ENCODE data around the gene BASP1. TPM values are rescaled to one million over a fixed set of nuclear protein-coding genes. Genes with fewer than 3 reads are reported as not detected.
A peak's percentile ranks its signal among the peaks of the same experiment; 100 is the strongest.

Gene BASP1
- polyA plus RNA-seq, 2 donors, result 4.0 to 4.7 TPM

GRCh38 chr5:17290540-17290974, 73.1 kb downstream of the BASP1 start:
- 85 to 86% methylated on average over 9 of the region's 9 CpGs for WGBS, 2 donors
- Histone ChIP-seq H3K4me3 (ENCODE audit: low read depth in 1 of 2, low read length in 2 of 2) (no peak overlapping the region), H3K27ac (ENCODE audit: low read depth in 2 of 2, low read length in 1 of 2) (no peak overlapping the region), H3K9me3 (ENCODE audit: control insufficient read depth in 2 of 2, insufficient read depth in 1 of 2, low read depth in 1 of 2, low read length in 1 of 2) (no peaks in the 10 kb centered on the region), H3K36me3 (ENCODE audit: control insufficient read depth in 2 of 2, insufficient read depth in 2 of 2, low read length in 1 of 2) (no peaks in the 10 kb centered on the region), H3K4me1 (ENCODE audit: control insufficient read depth in 2 of 2, insufficient read depth in 2 of 2, low read length in 1 of 2) (no peaks in the 10 kb centered on the region), H3K27me3 (ENCODE audit: control insufficient read depth in 1 of 2, insufficient read depth in 2 of 2, low read length in 2 of 2) (no peaks in the 10 kb centered on the region)

GRCh38 chr5:17292434-17293015, 75.1 kb downstream of the BASP1 start:
- 90 to 92% methylated on average over 12 of the region's 12 CpGs for WGBS, 2 donors
- Histone ChIP-seq H3K9me3 (ENCODE audit: control insufficient read depth in 2 of 2, insufficient read depth in 1 of 2, low read depth in 1 of 2, low read length in 1 of 2) (no peaks in the 10 kb centered on the region), H3K4me3 (ENCODE audit: low read depth in 1 of 2, low read length in 2 of 2) (no peak overlapping the region), H3K27me3 (ENCODE audit: control insufficient read depth in 1 of 2, insufficient read depth in 2 of 2, low read length in 2 of 2) (no peaks in the 10 kb centered on the region), H3K36me3 (ENCODE audit: control insufficient read depth in 2 of 2, insufficient read depth in 2 of 2, low read length in 1 of 2) (no peaks in the 10 kb centered on the region), H3K4me1 (ENCODE audit: control insufficient read depth in 2 of 2, insufficient read depth in 2 of 2, low read length in 1 of 2) (no peaks in the 10 kb centered on the region), H3K27ac (ENCODE audit: low read depth in 2 of 2, low read length in 1 of 2) (no peak overlapping the region)

- Histone ChIP-seq H3K9me3 (ENCODE audit: control insufficient read depth in 2 of 2, insufficient read depth in 1 of 2, low read depth in 1 of 2, low read length in 1 of 2) (no peaks in the 10 kb centered on the region), H3K4me1 (ENCODE audit: control insufficient read depth in 2 of 2, insufficient read depth in 2 of 2, low read length in 1 of 2) (no peaks in the 10 kb centered on the region), H3K4me3 (ENCODE audit: low read depth in 1 of 2, low read length in 2 of 2) (no peak overlapping the region), H3K27ac (ENCODE audit: low read depth in 2 of 2, low read length in 1 of 2) (no peak overlapping the region), H3K27me3 (ENCODE audit: control insufficient read depth in 1 of 2, insufficient read depth in 2 of 2, low read length in 2 of 2) (no peaks in the 10 kb centered on the region), H3K36me3 (ENCODE audit: control insufficient read depth in 2 of 2, insufficient read depth in 2 of 2, low read length in 1 of 2) (no peaks in the 10 kb centered on the region)
- 87 to 90% methylated on average over 8 of the region's 8 CpGs for WGBS, 2 donors
Measured at GRCh38 chr5:17294639-17295311, 77.3 kb downstream of the BASP1 start.

GRCh38 chr5:17295671-17296070, 78.2 kb downstream of the BASP1 start:
- Histone ChIP-seq H3K36me3 (ENCODE audit: control insufficient read depth in 2 of 2, insufficient read depth in 2 of 2, low read length in 1 of 2) (no peaks in the 10 kb centered on the region), H3K27ac (ENCODE audit: low read depth in 2 of 2, low read length in 1 of 2) (no peak overlapping the region), H3K4me3 (ENCODE audit: low read depth in 1 of 2, low read length in 2 of 2) (no peak overlapping the region), H3K27me3 (ENCODE audit: control insufficient read depth in 1 of 2, insufficient read depth in 2 of 2, low read length in 2 of 2) (no peaks in the 10 kb centered on the region), H3K4me1 (ENCODE audit: control insufficient read depth in 2 of 2, insufficient read depth in 2 of 2, low read length in 1 of 2) (no peaks in the 10 kb centered on the region), H3K9me3 (ENCODE audit: control insufficient read depth in 2 of 2, insufficient read depth in 1 of 2, low read depth in 1 of 2, low read length in 1 of 2) (no peaks in the 10 kb centered on the region)
- WGBS, 2 donors, result 81 to 87% methylated on average over 3 of the region's 3 CpGs

GRCh38 chr5:17302106-17302505, 84.7 kb downstream of the BASP1 start:
- H3K4me3 ChIP-seq (ENCODE audit: low read depth in 1 of 2, low read length in 2 of 2), result no peak overlapping the region
- no peak overlapping the region for H3K27ac ChIP-seq (ENCODE audit: low read depth in 2 of 2, low read length in 1 of 2)
- no peaks in the 10 kb centered on the region for H3K9me3 ChIP-seq (ENCODE audit: control insufficient read depth in 2 of 2, insufficient read depth in 1 of 2, low read depth in 1 of 2, low read length in 1 of 2)
- H3K4me1 ChIP-seq (ENCODE audit: control insufficient read depth in 2 of 2, insufficient read depth in 2 of 2, low read length in 1 of 2), result peaks cover 3 to 6% of the 10 kb centered on the region in 2 donors
- 78 to 87% methylated on average over 3 of the region's 3 CpGs for WGBS, 2 donors
- no peaks in the 10 kb centered on the region for H3K27me3 ChIP-seq (ENCODE audit: control insufficient read depth in 1 of 2, insufficient read depth in 2 of 2, low read length in 2 of 2)
- no peaks in the 10 kb centered on the region for H3K36me3 ChIP-seq (ENCODE audit: control insufficient read depth in 2 of 2, insufficient read depth in 2 of 2, low read length in 1 of 2)

- Histone ChIP-seq H3K27me3 (ENCODE audit: control insufficient read depth in 1 of 2, insufficient read depth in 2 of 2, low read length in 2 of 2) (no peaks in the 10 kb centered on the region), H3K36me3 (ENCODE audit: control insufficient read depth in 2 of 2, insufficient read depth in 2 of 2, low read length in 1 of 2) (no peaks in the 10 kb centered on the region), H3K4me3 (ENCODE audit: low read depth in 1 of 2, low read length in 2 of 2) (no peak overlapping the region), H3K4me1 (ENCODE audit: control insufficient read depth in 2 of 2, insufficient read depth in 2 of 2, low read length in 1 of 2) (peaks cover 3 to 6% of the 10 kb centered on the region in 2 donors), H3K27ac (ENCODE audit: low read depth in 2 of 2, low read length in 1 of 2) (no peak overlapping the region), H3K9me3 (ENCODE audit: control insufficient read depth in 2 of 2, insufficient read depth in 1 of 2, low read depth in 1 of 2, low read length in 1 of 2) (no peaks in the 10 kb centered on the region)
- WGBS, 2 donors, result 39 to 56% methylated on average over 4 of the region's 4 CpGs
Measured at GRCh38 chr5:17302604-17303003, 85.2 kb downstream of the BASP1 start.

GRCh38 chr5:17304282-17304681, 86.9 kb downstream of the BASP1 start:
- no peaks in the 10 kb centered on the region for H3K9me3 ChIP-seq (ENCODE audit: control insufficient read depth in 2 of 2, insufficient read depth in 1 of 2, low read depth in 1 of 2, low read length in 1 of 2)
- H3K27ac ChIP-seq (ENCODE audit: low read depth in 2 of 2, low read length in 1 of 2), result no peak overlapping the region
- no peaks in the 10 kb centered on the region for H3K36me3 ChIP-seq (ENCODE audit: control insufficient read depth in 2 of 2, insufficient read depth in 2 of 2, low read length in 1 of 2)
- no peaks in the 10 kb centered on the region for H3K27me3 ChIP-seq (ENCODE audit: control insufficient read depth in 1 of 2, insufficient read depth in 2 of 2, low read length in 2 of 2)
- peaks cover 3 to 6% of the 10 kb centered on the region in 2 donors for H3K4me1 ChIP-seq (ENCODE audit: control insufficient read depth in 2 of 2, insufficient read depth in 2 of 2, low read length in 1 of 2)
- no peak overlapping the region for H3K4me3 ChIP-seq (ENCODE audit: low read depth in 1 of 2, low read length in 2 of 2)
- WGBS, 2 donors, result 74 to 75% methylated on average over 4 of the region's 4 CpGs

- 47 to 60% methylated on average over 5 of the region's 5 CpGs for WGBS, 2 donors
Measured at GRCh38 chr5:17305017-17305416, 87.6 kb downstream of the BASP1 start.

GRCh38 chr5:17305964-17306725, 88.7 kb downstream of the BASP1 start:
- H3K4me1 ChIP-seq (ENCODE audit: control insufficient read depth in 2 of 2, insufficient read depth in 2 of 2, low read length in 1 of 2), result peaks cover 3 to 6% of the 10 kb centered on the region in 2 donors
- H3K9me3 ChIP-seq (ENCODE audit: control insufficient read depth in 2 of 2, insufficient read depth in 1 of 2, low read depth in 1 of 2, low read length in 1 of 2), result no peaks in the 10 kb centered on the region
- H3K27ac ChIP-seq (ENCODE audit: low read depth in 2 of 2, low read length in 1 of 2), result peak overlapping the region; percentile 6
- peak overlapping the region in 1 of 2 donors; percentile 30 for H3K4me3 ChIP-seq (ENCODE audit: low read depth in 1 of 2, low read length in 2 of 2)
- 41 to 45% methylated on average over 14 of the region's 14 CpGs for WGBS, 2 donors
- H3K36me3 ChIP-seq (ENCODE audit: control insufficient read depth in 2 of 2, insufficient read depth in 2 of 2, low read length in 1 of 2), result no peaks in the 10 kb centered on the region
- H3K27me3 ChIP-seq (ENCODE audit: control insufficient read depth in 1 of 2, insufficient read depth in 2 of 2, low read length in 2 of 2), result no peaks in the 10 kb centered on the region

More at GRCh38 chr5:17305017-17305416, 87.6 kb downstream of the BASP1 start:
- no peak overlapping the region for H3K27ac ChIP-seq (ENCODE audit: low read depth in 2 of 2, low read length in 1 of 2)
- H3K4me3 ChIP-seq (ENCODE audit: low read depth in 1 of 2, low read length in 2 of 2), result no peak overlapping the region
- no peaks in the 10 kb centered on the region for H3K27me3 ChIP-seq (ENCODE audit: control insufficient read depth in 1 of 2, insufficient read depth in 2 of 2, low read length in 2 of 2)
- H3K4me1 ChIP-seq (ENCODE audit: control insufficient read depth in 2 of 2, insufficient read depth in 2 of 2, low read length in 1 of 2), result peaks cover 3 to 6% of the 10 kb centered on the region in 2 donors
- no peaks in the 10 kb centered on the region for H3K36me3 ChIP-seq (ENCODE audit: control insufficient read depth in 2 of 2, insufficient read depth in 2 of 2, low read length in 1 of 2)
- H3K9me3 ChIP-seq (ENCODE audit: control insufficient read depth in 2 of 2, insufficient read depth in 1 of 2, low read depth in 1 of 2, low read length in 1 of 2), result no peaks in the 10 kb centered on the region

All from esophagus (tissue), 2 donors.